ENCODE results near the gene ADRB2. TPM values are rescaled to one million over a fixed set of nuclear protein-coding genes. Genes with fewer than 3 reads are reported as not detected.

The ADRB2 gene
- total RNA-seq = 3.0 TPM

GRCh38 chr5:148826053-148826738, at the start of gene ADRB2:
Gene ADRB2, plus strand, starts transcription at chr5:148826611. Its CDS starts 221 bp downstream, at chr5:148826832.

Other genes with a start within 250 kb of the ADRB2 start
- gene HTR4, start 172.1 kb upstream of the ADRB2 start, total RNA-seq = 0.35 TPM
- gene SH3TC2, start 236.5 kb downstream of the ADRB2 start, total RNA-seq = 1.8 TPM